GM19240 (cell line): ENCODE results near the gene TAC1.
"Not testable (repeated sequence)": the region's sequence is repeated elsewhere in the genome, so short reads cannot be mapped to it uniquely, and the experiment has no call there.

ENCODE experiments used
- DNase-seq: peaks from one replicate; pipeline ENCODE4 v3.0.0; 2011; ENCODE audit warnings: low spot score; ENCODE audit not compliant: insufficient read length

Gene TAC1

GRCh38 chr7:97731736-97732564, at the start of gene TAC1:
Gene TAC1, plus strand, starts transcription at chr7:97732086. Its CDS starts 527 bp downstream, at chr7:97732613.
- DNase-seq: no peak

- no peak for DNase-seq
Observed at GRCh38 chr7:97685952-97686351, 45.9 kb upstream of the TAC1 start.

- no peak for DNase-seq
Observed at GRCh38 chr7:97693586-97693985, 38.3 kb upstream of the TAC1 start.

GRCh38 chr7:97694355-97694754, 37.5 kb upstream of the TAC1 start:
- DNase-seq: no peak

GRCh38 chr7:97697396-97697795, 34.5 kb upstream of the TAC1 start:
- DNase-seq: no peak

- no peak for DNase-seq
Observed at GRCh38 chr7:97722386-97722785, 9.5 kb upstream of the TAC1 start.

GRCh38 chr7:97732565-97733275, 834 bp downstream of the TAC1 start:
- DNase-seq: no peak

- no peak for DNase-seq
Observed at GRCh38 chr7:97733276-97734161, 1.6 kb downstream of the TAC1 start.

GRCh38 chr7:97734255-97734654, 2.4 kb downstream of the TAC1 start:
- DNase-seq: no peak

- no peak for DNase-seq
Observed at GRCh38 chr7:97735075-97735474, 3.2 kb downstream of the TAC1 start.

- no peak for DNase-seq
Observed at GRCh38 chr7:97748482-97748881, 16.6 kb downstream of the TAC1 start.

GRCh38 chr7:97751566-97751965, 19.7 kb downstream of the TAC1 start:
- DNase-seq: no peak

GRCh38 chr7:97752215-97752614, 20.3 kb downstream of the TAC1 start:
- DNase-seq: no peak

GRCh38 chr7:97757824-97758223, 25.9 kb downstream of the TAC1 start:
- no peak for DNase-seq

- no peak for DNase-seq
Observed at GRCh38 chr7:97770850-97771249, 39.0 kb downstream of the TAC1 start.

GRCh38 chr7:97771576-97771975, 39.7 kb downstream of the TAC1 start:
- DNase-seq: no peak

- no peak for DNase-seq
Observed at GRCh38 chr7:97772045-97772901, 40.4 kb downstream of the TAC1 start.

- DNase-seq: not testable (repeated sequence)
Observed at GRCh38 chr7:97786398-97786797, 54.5 kb downstream of the TAC1 start.
